ENCODE measurements around the gene CCNI2. TPM values are rescaled to one million over a fixed set of nuclear protein-coding genes. Genes with fewer than 3 reads are reported as not detected.

The CCNI2 gene
- total and polyA plus RNA-seq, 9 of the 15 experiments (the other 6 are each of a cell fraction or from before 2014, with no cell fraction given) = 0.05 to 1.7 (median 0.81) TPM; not detected in 5

- no peak overlapping the region for H3K27ac ChIP-seq (ENCODE audit: extremely low read depth, low read depth, low read length)
- in situ Hi-C loops (cut with MboI) (no loop called here), intact Hi-C loops (cut with micrococcal nuclease) (no loop called here)
- no peak for DNase-seq (ENCODE audit: extremely low read depth in 1 of 4, low spot score in 3 of 4)
- H2AFZ ChIP-seq (ENCODE audit: low read depth, low read length) = no peak overlapping the region
- H3K9ac ChIP-seq (ENCODE audit: insufficient read depth in 1 of 2, low read depth in 2 of 2, low read length in 2 of 2) = no peak overlapping the region
- no peaks in the 10 kb centered on the region for H3K9me3 ChIP-seq (replicated peaks; ENCODE audit: control insufficient read depth, insufficient read depth, low read depth, low read length)
- H4K20me1 ChIP-seq (replicated peaks; ENCODE audit: control insufficient read depth, insufficient read depth, low read length) = peaks cover 16% of the 10 kb centered on the region
- no peak for ATAC-seq
- H3K4me3 ChIP-seq = no peak overlapping the region
- H3K4me1 ChIP-seq (replicated peaks in 1 of 2; ENCODE audit: control insufficient read depth in 2 of 2, insufficient read depth in 2 of 2, low read length in 2 of 2) = peaks cover 7 to 14% of the 10 kb centered on the region in 2 experiments; a peak in 3 of 5 replicates
- no peak for TF ChIP-seq ILK (tag; IDR thresholded peaks at IDR 0.05; ENCODE audit: borderline replicate concordance, low read depth)
- no peak for TF ChIP-seq ZKSCAN1 (IDR thresholded peaks at IDR 0.05; ENCODE audit: low read depth, low read length)
- no peak for TF ChIP-seq ZNF23 (CRISPR knock-in tag; IDR thresholded peaks at IDR 0.05)
- TF ChIP-seq ESRRB (CRISPR knock-in tag; IDR thresholded peaks at IDR 0.05; ENCODE audit: borderline replicate concordance) = no peak
- TF ChIP-seq ZNF696 (CRISPR knock-in tag; conservative IDR thresholded peaks at IDR 0.05) = no peak
- no peak for TF ChIP-seq PPARD (CRISPR knock-in tag; IDR thresholded peaks at IDR 0.05)
- no peak for TF ChIP-seq RFX1 (IDR thresholded peaks at IDR 0.05)
- TF ChIP-seq, protein P1, sequence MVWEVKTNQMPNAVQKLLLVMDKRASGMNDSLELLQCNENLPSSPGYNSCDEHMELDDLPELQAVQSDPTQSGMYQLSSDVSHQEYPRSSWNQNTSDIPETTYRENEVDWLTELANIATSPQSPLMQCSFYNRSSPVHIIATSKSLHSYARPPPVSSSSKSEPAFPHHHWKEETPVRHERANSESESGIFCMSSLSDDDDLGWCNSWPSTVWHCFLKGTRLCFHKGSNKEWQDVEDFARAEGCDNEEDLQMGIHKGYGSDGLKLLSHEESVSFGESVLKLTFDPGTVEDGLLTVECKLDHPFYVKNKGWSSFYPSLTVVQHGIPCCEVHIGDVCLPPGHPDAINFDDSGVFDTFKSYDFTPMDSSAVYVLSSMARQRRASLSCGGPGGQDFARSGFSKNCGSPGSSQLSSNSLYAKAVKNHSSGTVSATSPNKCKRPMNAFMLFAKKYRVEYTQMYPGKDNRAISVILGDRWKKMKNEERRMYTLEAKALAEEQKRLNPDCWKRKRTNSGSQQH (CRISPR knock-in tag; IDR thresholded peaks at IDR 0.05) = no peak
- no peak for TF ChIP-seq IRF2 (CRISPR knock-in tag; IDR thresholded peaks at IDR 0.05)
- TF ChIP-seq GATA2 (CRISPR knock-in tag; IDR thresholded peaks at IDR 0.05) = no peak
- TF ChIP-seq FOSL1 (tag; conservative IDR thresholded peaks at IDR 0.05) = no peak
- TF ChIP-seq ZC3H11A (IDR thresholded peaks at IDR 0.05; ENCODE audit: low read depth, low read length) = no peak
- no peak for TF ChIP-seq ZNF699 (CRISPR knock-in tag; IDR thresholded peaks at IDR 0.05; ENCODE audit: insufficient replicate concordance)
- TF ChIP-seq YBX1 (IDR thresholded peaks at IDR 0.05) = no peak
- BruUV-seq (replicated peaks) = no TSS peak
- H3K27me3 ChIP-seq (ENCODE audit: control insufficient read depth in 2 of 2, insufficient read depth in 2 of 2, low read length in 2 of 2) = no peaks in the 10 kb centered on the region
- POLR2A ChIA-PET = interaction anchor here (0.6 to 3.5 kb wide), 5 partner anchors 9 to 281 kb away, joined by 3 to 22 read pairs (median 4); no protein-coding TSS in a partner anchor
- no peaks in the 10 kb centered on the region for H3K9me1 ChIP-seq (ENCODE audit: control insufficient read depth, insufficient read depth, low read length)
- peaks cover 79% of the 10 kb centered on the region; the same call in 2 of the 3 replicates for H3K36me3 ChIP-seq (ENCODE audit: control insufficient read depth, insufficient read depth, low read length)
- no peak overlapping the region for H3K4me2 ChIP-seq (ENCODE audit: insufficient read depth, low read length)
- CTCF ChIA-PET (ENCODE audit: low intra/inter-chr PET ratio) = no interaction called here
- H3K79me2 ChIP-seq (ENCODE audit: control insufficient read depth, insufficient read depth, low read length) = peaks cover 52% of the 10 kb centered on the region
- WGBS (ENCODE audit: insufficient coverage, low coverage, missing lambda C conversion rate) = 85% methylated on average over 1 of the region's 1 CpG
- no peak for FAIRE-seq
Measured at GRCh38 chr5:132766806-132767055, 19.5 kb downstream of the CCNI2 start.

Data from K562 (cell line).